Hematopoietic multipotent progenitor cell treated with erythropoietin and hydrocortisone succinate and interleukin-3 and kit ligand, for 17 days (in vitro differentiated cells): Measurements from ENCODE around the gene ERO1B.

Source experiments
- DNase-seq: peaks from one replicate; pipeline ENCODE4 v3.0.0-alpha.2; 2015; ENCODE audit warnings: low spot score

Gene ERO1B

DNA sequence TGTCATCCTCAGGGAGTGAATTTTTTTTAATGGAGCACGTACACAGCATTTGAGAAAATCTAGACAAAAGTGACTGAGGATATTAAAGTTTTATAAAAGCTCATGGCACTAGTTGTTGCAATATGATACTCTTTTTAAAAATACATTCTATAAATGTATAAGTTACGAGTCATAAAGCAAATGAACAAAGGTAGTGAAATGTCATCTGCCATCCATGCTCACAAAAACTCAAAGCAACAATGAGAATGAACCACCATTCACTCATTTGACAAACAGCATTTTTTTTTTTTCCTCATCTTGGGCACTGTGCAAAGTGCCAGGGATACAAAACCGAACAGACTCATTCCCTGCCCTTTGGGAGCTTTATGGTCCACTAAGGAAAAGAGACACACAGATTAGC, 100.7 kb downstream of the ERO1B start:
- DNase-seq, result no peak

DNA sequence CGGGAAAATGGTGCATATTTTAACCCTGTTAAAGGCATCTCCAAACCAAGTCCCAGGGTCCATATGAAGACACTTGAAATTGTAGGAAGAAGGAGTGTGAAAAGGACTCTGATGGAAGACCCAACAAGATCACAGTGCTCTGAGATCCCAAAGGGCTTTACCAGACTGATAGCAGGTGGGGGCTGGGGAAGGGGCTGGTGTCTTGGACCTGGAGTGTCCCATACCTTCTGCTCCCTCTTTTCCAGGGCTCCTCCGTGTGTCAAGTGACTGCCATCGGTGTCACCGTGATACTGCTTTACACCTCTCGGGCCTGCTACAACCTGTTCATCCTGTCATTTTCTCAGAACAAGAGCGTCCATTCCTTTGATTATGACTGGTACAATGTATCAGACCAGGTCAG, 102.1 kb downstream of the ERO1B start:
- no peak for DNase-seq

DNA sequence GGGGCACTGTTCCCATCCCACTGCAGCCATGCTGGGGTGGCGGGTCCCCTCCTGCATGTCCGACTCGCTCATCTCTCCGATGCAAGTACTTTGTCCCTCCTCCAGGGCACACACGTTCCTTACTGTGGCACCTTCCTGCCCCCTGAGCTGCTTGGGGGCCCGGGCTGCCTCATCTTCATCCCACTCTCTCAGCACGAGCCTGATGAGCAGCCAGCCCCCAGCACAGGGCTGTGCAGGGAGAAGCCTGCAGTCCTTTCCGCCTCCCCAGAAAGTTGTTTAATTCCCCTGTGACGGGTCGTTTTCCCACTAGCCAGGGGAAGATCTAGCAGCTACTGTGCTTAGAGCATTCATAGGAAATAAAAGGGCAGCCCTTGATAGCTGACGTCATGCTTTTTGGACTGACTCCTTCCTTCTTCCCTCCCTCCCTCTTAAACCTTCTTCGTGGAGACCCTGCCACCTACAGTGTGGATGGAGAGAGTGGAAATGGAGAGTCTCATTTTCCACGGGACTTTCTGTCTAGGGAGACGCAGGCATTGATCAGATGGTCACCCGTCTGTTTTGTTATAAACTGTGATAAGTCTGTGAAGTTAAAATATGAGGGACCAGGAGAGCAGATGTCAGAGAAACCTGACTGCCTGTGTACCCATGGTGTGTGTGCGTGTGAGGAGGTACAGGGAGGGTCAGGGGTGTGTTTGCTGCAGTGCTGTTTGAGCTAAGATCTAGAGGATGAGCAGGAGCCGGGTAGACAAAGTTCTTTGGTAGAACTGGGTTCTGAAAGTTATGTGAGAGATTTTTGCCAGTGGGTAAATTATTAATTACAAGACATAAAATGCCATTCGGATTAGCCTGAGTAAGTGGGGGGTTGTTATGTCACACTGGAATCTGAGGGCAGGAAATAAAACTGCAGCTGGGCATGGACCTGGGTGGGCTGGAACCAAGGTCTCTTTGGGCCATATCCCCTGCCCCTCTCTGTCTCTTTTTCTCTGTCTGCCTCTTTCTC, 105.1 kb downstream of the ERO1B start:
- no peak for DNase-seq

DNA sequence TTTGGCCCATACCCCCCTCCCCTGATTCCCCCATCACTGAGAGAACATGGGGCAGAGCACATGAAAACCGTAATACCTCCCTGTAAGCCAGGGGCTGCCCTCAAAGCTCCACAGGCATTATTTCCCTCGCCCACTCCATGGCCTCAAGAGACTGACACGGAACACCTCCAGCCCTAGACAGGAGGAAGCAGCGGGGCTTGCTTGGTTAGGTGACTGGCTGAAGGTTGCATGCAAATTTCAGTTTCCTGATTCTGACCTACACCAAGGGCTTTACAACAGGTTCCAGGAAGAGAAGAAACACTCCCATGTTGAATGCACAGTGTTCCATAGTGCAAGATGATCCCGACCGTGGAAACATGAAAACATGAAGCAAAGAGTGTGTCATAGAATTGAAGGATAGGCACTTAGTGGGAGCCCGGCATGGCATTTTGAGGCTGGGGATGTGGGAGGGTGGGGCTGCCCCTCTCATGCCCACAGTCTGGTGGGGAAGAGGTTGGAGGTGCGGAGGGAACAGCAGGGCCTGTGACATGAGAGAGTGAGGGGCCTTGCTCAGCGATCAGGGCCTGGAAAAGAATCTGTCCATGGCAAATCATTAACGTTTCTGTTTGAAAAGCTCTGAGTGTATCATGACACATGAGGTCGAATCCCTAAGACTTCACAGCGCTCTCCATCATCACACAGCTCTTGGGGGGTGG, 106.0 kb downstream of the ERO1B start:
- no peak for DNase-seq

DNA sequence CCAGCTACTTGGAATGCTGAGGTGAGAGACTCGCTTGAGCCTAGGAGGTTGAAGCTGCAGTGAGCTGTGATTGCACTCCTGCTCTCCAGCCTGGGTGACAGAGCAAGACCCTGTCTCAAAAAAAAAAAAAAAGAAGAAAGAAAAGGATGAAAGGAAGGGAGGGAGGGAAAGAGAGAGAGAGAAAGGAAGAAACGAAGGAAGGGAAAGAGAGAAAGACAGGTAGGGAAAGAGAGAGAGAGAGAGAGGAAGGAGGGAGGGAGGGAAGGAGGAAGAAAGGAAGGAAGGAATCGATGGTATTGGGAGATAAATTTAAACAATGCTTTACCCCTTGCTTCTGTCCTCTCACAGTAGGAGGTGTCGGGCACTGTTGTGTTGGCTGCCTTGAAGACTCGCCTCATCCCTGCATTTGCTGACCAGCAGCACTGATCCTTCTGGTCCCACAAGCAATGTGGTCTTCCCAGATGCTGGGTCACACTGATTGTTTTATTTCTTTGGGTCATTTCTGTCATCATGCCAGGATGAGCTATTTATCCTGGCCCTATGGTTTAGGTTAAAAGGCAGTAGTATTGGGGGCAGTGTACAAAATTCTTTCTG, 108.5 kb downstream of the ERO1B start:
- no peak for DNase-seq

DNA sequence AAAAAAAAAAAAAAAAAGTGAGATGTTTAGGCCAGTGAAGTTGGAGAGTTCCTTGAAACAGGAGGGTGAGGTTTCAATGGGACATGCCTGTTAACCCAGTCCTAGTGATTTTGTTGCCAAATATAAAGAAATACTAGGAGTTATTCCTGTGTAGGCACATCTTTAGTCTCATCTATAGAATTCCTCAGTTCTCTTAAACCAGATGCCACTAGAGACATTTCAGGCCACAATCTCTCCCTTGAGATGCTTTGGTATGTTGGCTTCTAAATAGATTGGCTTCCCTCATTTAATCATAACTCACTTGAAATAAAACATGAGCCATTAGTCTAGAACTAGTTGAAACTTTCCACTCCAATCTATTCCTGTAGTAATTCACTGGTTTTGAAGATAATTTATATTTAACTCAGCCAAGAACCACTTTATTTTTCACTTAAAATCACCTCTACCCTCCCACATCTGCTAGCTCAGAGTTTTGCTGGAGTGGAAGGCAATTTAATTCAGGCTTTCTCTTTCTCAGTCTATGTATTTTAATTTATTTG, 109.6 kb downstream of the ERO1B start:
- DNase-seq, result no peak

DNA sequence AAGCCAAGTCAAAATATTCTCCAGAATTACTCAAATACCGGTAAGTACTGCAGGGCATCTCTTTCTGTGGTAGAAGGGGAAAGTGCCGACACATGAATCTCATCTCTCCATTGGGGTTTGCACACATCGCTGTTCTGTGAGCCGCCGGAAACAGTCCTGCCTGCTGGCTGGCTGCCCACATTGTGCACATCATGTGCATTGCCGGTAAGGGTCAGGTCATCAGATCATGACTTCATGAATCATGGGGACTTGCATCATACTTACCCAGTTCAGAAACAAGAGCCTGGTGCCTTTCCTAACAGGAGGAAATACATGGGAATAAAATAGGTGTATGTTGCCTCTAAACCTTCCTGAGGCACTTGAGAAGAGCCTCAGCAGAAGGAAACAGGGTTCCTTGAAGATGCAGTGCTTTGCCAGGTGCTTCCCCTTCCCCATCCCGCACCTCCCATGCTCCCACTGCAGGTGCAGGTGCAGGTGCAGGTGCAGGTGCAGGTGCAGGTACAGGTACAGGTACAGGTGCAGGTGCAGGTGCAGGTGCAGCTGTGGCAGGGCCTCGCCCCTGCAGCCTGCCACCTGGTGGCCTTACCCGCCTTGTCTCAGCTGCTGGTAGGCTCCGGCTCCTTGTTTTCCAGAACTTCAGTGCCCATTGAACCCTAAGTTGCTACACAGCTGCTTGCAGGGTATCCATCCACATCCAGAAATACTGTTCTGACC, 112.9 kb downstream of the ERO1B start:
- DNase-seq, result no peak

DNA sequence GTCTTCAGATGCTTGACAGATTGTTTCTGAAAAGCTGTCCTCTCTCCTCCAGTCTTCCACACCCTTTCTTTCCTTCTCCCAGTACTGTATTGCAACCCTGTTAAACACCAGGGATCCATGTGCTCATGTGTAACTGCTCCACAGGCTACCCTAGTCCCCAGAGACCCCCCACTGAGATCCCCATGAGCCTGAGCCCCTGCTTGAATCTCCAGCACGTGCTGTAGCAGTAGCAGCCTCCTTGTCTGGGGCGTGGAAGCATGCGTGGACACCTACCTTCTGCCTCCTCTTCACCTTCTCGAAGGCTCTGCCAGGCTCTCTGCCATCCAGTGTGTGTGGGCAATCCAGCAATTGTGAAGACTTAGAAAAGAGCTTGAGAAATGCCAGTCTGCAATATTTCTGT, 114.2 kb downstream of the ERO1B start:
- no peak for DNase-seq

DNA sequence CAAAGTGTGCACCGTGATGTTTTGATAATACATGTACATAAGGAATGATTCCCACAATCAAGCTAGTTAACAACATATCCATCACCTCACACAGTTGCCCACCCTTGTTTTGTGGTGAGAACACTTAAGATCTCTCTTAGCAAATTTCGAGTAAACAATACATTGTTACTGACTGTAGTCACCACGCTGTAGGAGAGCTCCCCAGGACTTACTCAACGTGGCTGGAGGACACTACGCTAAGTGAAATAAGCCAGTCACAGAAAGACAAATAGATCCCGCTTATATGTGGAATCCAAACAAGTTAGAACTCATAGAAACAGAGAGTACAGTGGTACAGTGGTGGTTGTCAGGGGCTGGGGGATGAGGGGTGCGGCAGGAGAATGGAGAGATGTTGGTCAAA, 114.6 kb downstream of the ERO1B start:
- no peak for DNase-seq

DNA sequence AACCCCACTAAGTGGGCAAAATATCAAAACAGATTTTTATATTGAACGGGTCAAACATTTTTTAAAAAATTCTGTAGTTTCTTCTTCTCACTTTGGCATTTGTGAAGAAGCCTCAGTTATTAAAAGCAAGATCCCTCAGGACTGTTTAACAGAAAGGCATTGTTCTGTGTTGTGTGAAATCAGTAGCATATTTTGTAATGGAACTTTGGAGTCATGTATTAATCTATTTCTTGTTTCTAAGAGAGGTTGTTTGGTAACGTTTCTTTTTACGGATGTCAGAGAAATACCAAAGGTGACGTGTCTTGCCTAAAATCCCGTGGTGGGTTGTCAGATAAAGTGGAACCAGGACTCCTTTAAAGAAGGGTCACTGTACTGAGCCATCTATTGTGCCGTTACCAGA, 115.7 kb downstream of the ERO1B start:
- DNase-seq, result no peak
